BLaER1 (cell line): ENCODE results near the gene DSG2.

Experiments used
- H3K27ac ChIP-seq: shearing (Covaris generic); formaldehyde crosslinking; 2 replicates; pipeline ENCODE4 v1.8.1; 2022
- H3K27me3 ChIP-seq: shearing (Covaris generic); formaldehyde crosslinking; 2 replicates; pipeline ENCODE4 v1.8.1; 2022
- H3K36me3 ChIP-seq: shearing (Covaris generic); formaldehyde crosslinking; 2 replicates; pipeline ENCODE4 v1.8.1; 2022
- H3K4me1 ChIP-seq: shearing (Covaris generic); formaldehyde crosslinking; 2 replicates; pipeline ENCODE4 v1.8.1; 2022
- H3K4me2 ChIP-seq: shearing (Covaris generic); formaldehyde crosslinking; 2 replicates; pipeline ENCODE4 v1.8.1; 2022
- H3K4me3 ChIP-seq: shearing (Covaris generic); formaldehyde crosslinking; 2 replicates; pipeline ENCODE4 v1.8.1; 2022
- H3K9ac ChIP-seq: shearing (Covaris generic); formaldehyde crosslinking; 2 replicates; pipeline ENCODE4 v1.8.1; 2022
- H3K9me3 ChIP-seq: shearing (Covaris generic); formaldehyde crosslinking; 2 replicates; pipeline ENCODE4 v1.8.1; 2022
- H4K20me1 ChIP-seq: shearing (Covaris generic); formaldehyde crosslinking; 2 replicates; pipeline ENCODE4 v1.8.1; 2022
- Cebpa-rat ChIP-seq: shearing (Covaris generic); IDR thresholded peaks from 2 replicates; pipeline ENCODE4 v1.8.1; 2022

Gene DSG2

DNA sequence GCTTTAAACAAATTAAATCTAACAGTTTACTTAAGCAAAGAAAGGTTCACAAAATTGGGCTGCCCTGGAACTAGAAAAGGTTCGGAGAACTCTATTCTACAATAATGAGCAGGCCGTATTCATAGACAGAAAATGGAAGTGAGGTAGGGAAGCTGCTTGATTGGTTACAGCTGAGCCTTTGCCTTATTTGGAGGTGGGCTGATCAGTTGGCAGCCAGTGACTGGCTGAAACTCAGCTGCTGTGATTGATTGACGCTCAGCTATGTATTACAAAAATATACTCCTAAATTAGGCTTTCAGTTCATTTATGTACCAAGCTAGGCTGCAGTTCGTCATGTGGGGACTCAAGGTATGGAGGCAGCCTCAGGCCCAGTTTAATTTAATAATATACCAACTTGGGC, 51.4 kb downstream of the DSG2 start:
- no peak overlapping the region for H3K4me3 ChIP-seq
- no peak overlapping the region for H3K4me2 ChIP-seq
- no peaks in the 10 kb centered on the region for H3K27me3 ChIP-seq
- no peaks in the 10 kb centered on the region for H3K4me1 ChIP-seq
- no peaks in the 10 kb centered on the region for H4K20me1 ChIP-seq
- H3K27ac ChIP-seq, result no peak overlapping the region
- no peak for TF ChIP-seq Cebpa-rat
- no peaks in the 10 kb centered on the region for H3K9me3 ChIP-seq
- no peak overlapping the region for H3K9ac ChIP-seq
- H3K36me3 ChIP-seq, result 0 out of 2 replicates have a peak, but pooled peaks cover 3% of the 10 kb centered on the region

DNA sequence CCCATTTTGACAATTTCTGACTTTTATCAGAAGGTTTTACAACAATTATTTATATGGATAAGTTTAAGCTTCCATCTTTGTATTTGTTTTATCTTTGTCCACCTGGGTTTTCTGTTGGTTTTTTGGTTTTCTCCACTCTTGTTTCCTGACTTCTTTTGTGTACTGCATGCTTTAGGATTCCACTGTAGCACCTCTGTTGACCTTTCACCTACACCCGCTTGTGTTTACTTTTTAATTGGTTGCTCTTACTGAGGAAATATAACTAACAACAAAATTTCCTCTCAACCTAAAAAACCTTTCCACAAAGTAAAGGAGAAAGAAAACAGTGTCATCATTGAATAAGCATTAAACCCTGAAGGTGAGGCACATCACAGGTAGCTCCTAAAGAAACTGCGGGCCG, 53.9 kb downstream of the DSG2 start:
- Histone ChIP-seq H3K9me3 (no peaks in the 10 kb centered on the region), H3K27ac (no peak overlapping the region), H3K4me2 (no peak overlapping the region), H3K36me3 (no peaks in the 10 kb centered on the region), H3K4me3 (no peak overlapping the region), H3K9ac (no peak overlapping the region), H3K4me1 (no peaks in the 10 kb centered on the region), H3K27me3 (no peaks in the 10 kb centered on the region), H4K20me1 (no peaks in the 10 kb centered on the region)
- no peak for TF ChIP-seq Cebpa-rat

DNA sequence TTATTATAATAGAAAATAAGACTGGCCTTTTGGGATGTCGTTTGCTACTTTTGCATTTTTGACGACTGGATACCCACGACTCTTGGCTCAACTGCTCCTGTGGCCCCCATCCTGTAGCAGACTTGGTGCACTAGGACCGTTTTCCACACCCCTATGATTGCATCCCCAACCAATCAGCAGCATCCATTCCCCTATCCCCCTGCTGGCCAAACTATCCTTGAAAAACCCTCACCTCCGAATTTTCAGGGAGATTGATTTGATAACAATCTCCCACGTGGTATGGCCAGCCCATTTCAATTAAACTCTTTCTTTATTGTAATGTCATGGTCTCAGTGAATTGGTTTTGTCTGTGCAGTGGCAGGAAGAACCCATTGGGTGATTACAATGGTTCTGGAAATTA, 55.8 kb downstream of the DSG2 start:
- no peak overlapping the region for H3K4me2 ChIP-seq
- H3K4me1 ChIP-seq, result no peaks in the 10 kb centered on the region
- H3K27me3 ChIP-seq, result no peaks in the 10 kb centered on the region
- no peaks in the 10 kb centered on the region for H3K9me3 ChIP-seq
- no peak for TF ChIP-seq Cebpa-rat
- H3K4me3 ChIP-seq, result no peak overlapping the region
- no peaks in the 10 kb centered on the region for H4K20me1 ChIP-seq
- no peak overlapping the region for H3K9ac ChIP-seq
- no peak overlapping the region for H3K27ac ChIP-seq
- H3K36me3 ChIP-seq, result no peaks in the 10 kb centered on the region

DNA sequence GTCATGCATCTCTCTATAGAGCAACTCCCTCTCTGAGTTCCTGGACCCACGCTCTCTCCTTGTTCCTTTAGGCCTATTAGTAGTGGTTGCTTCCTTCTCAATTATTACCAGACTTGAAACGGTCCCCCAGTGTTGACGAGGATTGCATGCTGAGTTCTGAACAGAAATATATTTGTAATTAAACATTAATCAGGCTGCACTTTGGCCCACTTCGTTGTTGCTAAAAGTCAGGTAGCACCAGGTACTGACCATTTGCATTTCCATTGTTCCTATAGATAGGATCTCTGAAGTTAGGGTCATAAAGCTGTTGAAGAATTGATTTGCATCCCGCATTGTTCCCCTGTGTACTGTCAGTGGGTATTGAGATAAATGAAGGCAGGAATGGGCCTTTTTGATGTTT, 56.8 kb downstream of the DSG2 start:
- Histone ChIP-seq H3K27me3 (no peaks in the 10 kb centered on the region), H3K36me3 (no peaks in the 10 kb centered on the region), H4K20me1 (no peaks in the 10 kb centered on the region), H3K27ac (no peak overlapping the region), H3K4me2 (no peak overlapping the region), H3K9me3 (no peaks in the 10 kb centered on the region), H3K9ac (no peak overlapping the region), H3K4me3 (no peak overlapping the region), H3K4me1 (no peaks in the 10 kb centered on the region)
- TF ChIP-seq Cebpa-rat, result no peak

DNA sequence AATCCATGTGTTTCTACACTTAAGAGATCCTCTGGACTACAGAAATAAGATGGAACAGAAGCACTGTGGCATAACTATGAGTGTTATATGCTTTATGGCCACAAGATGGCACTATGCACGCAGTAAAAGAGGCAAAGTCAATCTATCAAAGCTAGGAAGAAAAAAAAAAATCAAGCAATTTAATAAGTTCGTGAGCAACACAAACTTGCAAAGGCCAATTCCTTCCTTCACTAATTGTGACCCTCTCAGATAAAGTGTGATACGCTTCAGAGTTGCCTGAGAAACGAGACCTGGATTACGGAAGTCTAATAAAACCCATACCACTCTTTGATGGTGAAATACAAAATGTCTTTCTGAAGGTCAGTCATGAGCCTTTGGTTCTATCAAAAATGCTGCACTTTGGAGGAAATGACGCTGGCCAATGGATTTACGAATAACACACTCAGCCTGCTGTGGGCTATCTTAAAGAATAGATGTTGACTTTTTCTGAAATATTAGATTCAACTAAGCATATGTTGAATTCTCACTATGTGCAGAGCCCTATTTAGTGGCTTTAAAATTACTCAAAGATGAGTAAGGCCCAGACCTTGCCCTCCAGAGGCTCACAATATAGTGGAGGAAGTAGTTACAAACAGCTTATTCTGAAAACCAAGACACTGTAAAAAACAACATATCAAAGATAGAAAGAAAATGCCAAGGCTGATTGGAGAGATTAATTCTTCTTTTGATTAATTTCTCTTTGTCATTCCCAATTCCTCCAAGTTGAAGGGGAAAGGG, 58.2 kb downstream of the DSG2 start:
- H3K4me2 ChIP-seq, result no peak overlapping the region
- H3K4me3 ChIP-seq, result no peak overlapping the region
- no peak for TF ChIP-seq Cebpa-rat

DNA sequence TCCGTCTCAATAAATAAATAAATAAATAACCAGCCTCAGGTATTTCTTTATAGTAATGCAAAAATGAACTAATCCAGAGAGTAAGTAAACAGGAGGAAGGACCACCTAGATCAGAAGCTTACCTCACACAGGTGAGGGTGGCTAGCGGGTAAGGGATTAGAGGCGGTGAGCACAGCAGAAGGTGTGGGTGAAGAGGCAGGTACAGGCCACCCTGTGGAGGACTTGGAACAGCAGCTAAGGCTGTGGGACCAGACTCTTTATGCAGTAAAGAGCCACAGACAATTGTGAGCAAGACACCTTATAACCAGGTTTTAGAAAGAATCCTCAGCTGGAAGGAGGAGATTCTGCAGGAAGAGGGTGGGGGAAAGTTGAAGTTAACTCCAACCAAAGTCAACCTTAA, 59.5 kb downstream of the DSG2 start:
- Histone ChIP-seq H3K36me3 (no peaks in the 10 kb centered on the region), H3K9ac (no peak overlapping the region), H3K27ac (no peak overlapping the region), H3K9me3 (no peaks in the 10 kb centered on the region), H3K27me3 (no peaks in the 10 kb centered on the region), H3K4me1 (no peaks in the 10 kb centered on the region), H4K20me1 (no peaks in the 10 kb centered on the region), H3K4me3 (no peak overlapping the region), H3K4me2 (no peak overlapping the region)
- no peak for TF ChIP-seq Cebpa-rat

More for the DNA sequence above, 58.2 kb downstream of the DSG2 start:
- Histone ChIP-seq H3K9ac (no peak overlapping the region), H3K27ac (no peak overlapping the region), H3K36me3 (no peaks in the 10 kb centered on the region), H3K4me1 (no peaks in the 10 kb centered on the region), H4K20me1 (no peaks in the 10 kb centered on the region), H3K27me3 (no peaks in the 10 kb centered on the region), H3K9me3 (no peaks in the 10 kb centered on the region)

DNA sequence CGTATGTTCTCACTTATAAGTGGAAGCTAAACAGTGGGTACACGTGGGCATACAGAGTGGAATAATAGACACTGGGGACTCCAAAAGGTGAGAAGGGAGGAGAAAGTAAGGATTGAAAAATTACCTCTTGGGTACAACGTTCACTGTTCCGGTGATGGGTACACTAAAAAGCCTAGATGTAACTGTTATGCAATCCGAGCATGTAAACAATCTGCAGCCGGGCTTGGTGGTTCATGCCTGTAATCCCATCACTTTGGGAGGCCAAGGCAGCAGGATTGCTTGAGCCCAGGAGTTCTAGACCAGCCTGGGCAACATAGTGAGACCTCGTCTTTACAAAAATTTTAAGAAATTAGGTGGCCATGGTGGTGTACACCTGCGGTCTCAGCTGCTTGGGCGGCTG, 60.6 kb downstream of the DSG2 start:
- no peaks in the 10 kb centered on the region for H3K9me3 ChIP-seq
- no peaks in the 10 kb centered on the region for H3K27me3 ChIP-seq
- H4K20me1 ChIP-seq, result no peaks in the 10 kb centered on the region
- no peak overlapping the region for H3K27ac ChIP-seq
- H3K9ac ChIP-seq, result no peak overlapping the region
- H3K4me3 ChIP-seq, result no peak overlapping the region
- H3K36me3 ChIP-seq, result no peaks in the 10 kb centered on the region
- no peak for TF ChIP-seq Cebpa-rat
- no peak overlapping the region for H3K4me2 ChIP-seq
- no peaks in the 10 kb centered on the region for H3K4me1 ChIP-seq

DNA sequence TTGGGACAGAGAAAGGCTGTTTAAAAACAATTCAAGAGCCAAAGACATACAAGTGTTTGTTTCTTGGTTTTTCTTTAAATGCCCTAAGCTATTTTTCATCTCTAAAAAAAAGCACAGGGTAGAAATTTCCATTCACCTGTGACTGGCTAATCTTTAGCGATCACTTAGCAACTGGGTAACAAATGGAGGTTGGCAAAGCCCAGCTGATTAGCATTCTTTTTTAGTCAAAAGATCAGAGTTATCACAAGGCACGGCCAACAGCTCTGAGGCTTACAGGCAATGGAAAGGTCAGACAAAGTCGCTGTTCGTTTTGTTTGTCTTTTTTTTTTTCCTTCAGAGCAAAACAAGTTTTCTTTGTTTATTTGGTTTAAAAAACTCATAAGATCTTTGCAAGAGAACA, 64.7 kb downstream of the DSG2 start:
- H3K4me2 ChIP-seq, result no peak overlapping the region
- H3K27me3 ChIP-seq, result no peaks in the 10 kb centered on the region
- TF ChIP-seq Cebpa-rat, result no peak
- no peak overlapping the region for H3K27ac ChIP-seq
- no peaks in the 10 kb centered on the region for H3K4me1 ChIP-seq
- no peak overlapping the region for H3K9ac ChIP-seq
- no peaks in the 10 kb centered on the region for H3K36me3 ChIP-seq
- no peaks in the 10 kb centered on the region for H3K9me3 ChIP-seq
- no peaks in the 10 kb centered on the region for H4K20me1 ChIP-seq
- no peak overlapping the region for H3K4me3 ChIP-seq

DNA sequence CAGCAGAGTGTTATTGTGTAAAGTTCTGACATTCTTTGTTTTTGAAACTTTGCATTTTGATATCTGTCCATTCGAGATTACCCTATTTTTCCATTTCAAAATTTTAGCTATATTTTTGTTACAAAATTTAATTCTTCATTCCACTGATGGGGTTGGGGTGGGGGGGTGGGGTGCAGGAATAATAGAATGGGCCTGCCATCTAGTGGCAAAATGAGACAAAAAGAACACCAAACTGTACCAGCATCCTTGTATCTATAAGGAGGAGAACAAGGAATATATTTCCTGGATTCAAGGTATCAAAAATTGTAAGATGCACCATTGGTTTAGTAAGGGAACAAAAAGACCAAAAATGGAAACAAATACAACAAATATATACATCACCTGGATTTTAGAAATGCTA, 65.8 kb downstream of the DSG2 start:
- TF ChIP-seq Cebpa-rat, result no peak
- Histone ChIP-seq H3K4me1 (no peaks in the 10 kb centered on the region), H3K36me3 (no peaks in the 10 kb centered on the region), H3K4me2 (no peak overlapping the region), H3K9ac (no peak overlapping the region), H3K4me3 (no peak overlapping the region), H3K27ac (no peak overlapping the region), H3K9me3 (no peaks in the 10 kb centered on the region), H3K27me3 (no peaks in the 10 kb centered on the region), H4K20me1 (no peaks in the 10 kb centered on the region)

DNA sequence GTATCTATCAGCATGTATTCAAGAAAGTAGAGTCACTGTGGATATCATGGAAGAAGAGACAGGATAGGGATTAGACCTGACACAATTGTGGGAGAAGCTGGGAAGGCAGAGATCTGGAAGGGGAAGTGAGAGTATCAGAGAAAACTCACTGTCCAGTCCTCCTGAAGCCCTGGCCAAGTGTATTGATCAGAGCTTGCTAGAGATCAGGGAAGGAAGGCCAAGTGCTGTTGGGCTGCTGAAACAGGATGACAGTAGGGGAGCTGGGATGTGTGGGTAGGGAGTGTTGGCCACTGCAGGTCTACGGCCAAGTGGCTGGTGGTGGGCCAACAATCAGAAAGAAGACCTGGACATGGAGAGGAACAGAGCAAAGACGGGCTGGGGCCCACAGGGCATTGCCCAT, 67.4 kb downstream of the DSG2 start:
- TF ChIP-seq Cebpa-rat, result no peak
- Histone ChIP-seq H3K27me3 (no peaks in the 10 kb centered on the region), H3K4me2 (no peak overlapping the region), H4K20me1 (no peaks in the 10 kb centered on the region), H3K36me3 (no peaks in the 10 kb centered on the region), H3K4me3 (no peak overlapping the region), H3K27ac (no peak overlapping the region), H3K9me3 (no peaks in the 10 kb centered on the region), H3K4me1 (no peaks in the 10 kb centered on the region), H3K9ac (no peak overlapping the region)
